Measurements from ENCODE around the gene STX8.

The STX8 gene

GRCh38 chr17:9339958-9340357 is 235.7 kb downstream of the STX8 start:
- no peak for TF ChIP-seq POLR2AphosphoS5 (IDR thresholded peaks at IDR 0.05; ENCODE audit: low read depth, low read length)
- TF ChIP-seq FOXP2 (optimal IDR thresholded peaks at IDR 0.05; ENCODE audit: borderline replicate concordance, extremely low read depth, extremely low read length, insufficient read depth) = no peak
- TF ChIP-seq SIN3A (IDR thresholded peaks at IDR 0.05; ENCODE audit: borderline replicate concordance, insufficient read depth, low read length) = no peak
- TF ChIP-seq TAF1 (IDR thresholded peaks at IDR 0.05; ENCODE audit: borderline replicate concordance, insufficient read depth, low read length) = no peak
- no peak for TF ChIP-seq REST (IDR thresholded peaks at IDR 0.05; ENCODE audit: insufficient read depth in 1 of 2, low read depth in 2 of 2, low read length in 2 of 2)

DNA sequence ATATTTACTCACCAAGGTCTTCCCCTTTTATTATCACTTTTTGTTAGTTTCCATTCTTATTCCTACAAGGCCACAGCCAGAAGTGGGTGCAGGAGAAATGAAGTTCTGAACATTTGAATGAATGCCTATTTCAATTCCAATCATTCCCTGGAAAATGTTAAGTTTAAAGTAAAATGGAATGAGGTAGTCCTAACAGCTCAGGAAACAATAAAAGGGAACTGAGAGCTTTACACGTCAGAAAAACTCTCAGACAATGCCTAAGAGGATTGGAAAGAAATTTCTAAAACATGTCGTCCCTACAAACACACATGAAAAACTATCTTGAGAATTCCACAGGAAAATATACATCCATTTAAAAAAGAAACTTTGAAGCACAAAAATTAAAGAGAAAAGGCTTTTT is 238.8 kb downstream of the STX8 start:
- no peak for TF ChIP-seq TAF1 (IDR thresholded peaks at IDR 0.05; ENCODE audit: borderline replicate concordance, insufficient read depth, low read length)
- no peak for TF ChIP-seq SIN3A (IDR thresholded peaks at IDR 0.05; ENCODE audit: borderline replicate concordance, insufficient read depth, low read length)
- TF ChIP-seq REST (IDR thresholded peaks at IDR 0.05; ENCODE audit: insufficient read depth in 1 of 2, low read depth in 2 of 2, low read length in 2 of 2) = no peak
- no peak for TF ChIP-seq FOXP2 (optimal IDR thresholded peaks at IDR 0.05; ENCODE audit: borderline replicate concordance, extremely low read depth, extremely low read length, insufficient read depth)
- no peak for TF ChIP-seq POLR2AphosphoS5 (IDR thresholded peaks at IDR 0.05; ENCODE audit: low read depth, low read length)

DNA sequence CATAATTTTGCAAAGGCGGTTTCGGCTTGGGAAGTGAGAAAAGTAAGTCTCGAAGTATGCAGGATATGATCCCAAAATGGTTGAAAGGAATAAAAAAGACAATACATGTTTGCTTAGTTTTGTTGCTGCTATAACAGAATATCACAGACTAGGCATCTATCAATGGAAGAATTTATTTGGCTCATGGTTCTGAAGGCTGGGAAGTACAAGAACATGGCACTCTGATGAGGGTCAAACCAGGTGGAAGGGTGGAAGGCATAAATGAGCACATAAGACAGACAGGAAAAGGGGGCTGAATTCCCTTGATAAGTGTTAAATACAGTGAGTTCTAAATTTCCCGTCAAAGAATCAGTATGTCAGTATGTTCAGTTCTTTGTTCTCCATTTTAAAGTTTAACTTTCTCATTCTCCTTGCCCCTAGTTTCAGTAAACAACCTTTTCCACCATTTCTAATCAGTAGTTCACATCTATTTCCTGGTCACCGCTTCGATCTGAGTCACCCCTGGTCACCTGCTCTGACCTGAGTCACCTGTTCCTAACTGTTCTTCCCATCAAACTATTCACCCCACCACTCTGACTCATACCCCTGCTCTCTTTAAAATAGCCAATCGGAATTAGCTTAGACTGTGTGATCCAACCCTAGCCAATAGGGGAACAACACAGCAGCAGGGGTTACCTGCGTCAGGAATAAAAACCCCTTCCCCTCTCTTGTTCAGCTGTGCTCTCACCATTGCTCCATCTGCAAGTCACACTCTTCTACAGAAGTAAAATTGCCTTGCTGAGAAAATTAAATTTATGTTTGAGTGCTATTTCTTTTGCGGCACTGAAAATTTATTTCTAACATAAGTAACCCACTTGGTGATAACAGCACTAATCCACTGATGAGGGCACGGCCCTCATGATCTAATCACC is 240.8 kb downstream of the STX8 start:
- no peak for TF ChIP-seq FOXP2 (optimal IDR thresholded peaks at IDR 0.05; ENCODE audit: borderline replicate concordance, extremely low read depth, extremely low read length, insufficient read depth)
- no peak for TF ChIP-seq SIN3A (IDR thresholded peaks at IDR 0.05; ENCODE audit: borderline replicate concordance, insufficient read depth, low read length)
- no peak for TF ChIP-seq REST (IDR thresholded peaks at IDR 0.05; ENCODE audit: insufficient read depth in 1 of 2, low read depth in 2 of 2, low read length in 2 of 2)
- TF ChIP-seq TAF1 (IDR thresholded peaks at IDR 0.05; ENCODE audit: borderline replicate concordance, insufficient read depth, low read length) = no peak
- TF ChIP-seq POLR2AphosphoS5 (IDR thresholded peaks at IDR 0.05; ENCODE audit: low read depth, low read length) = no peak

DNA sequence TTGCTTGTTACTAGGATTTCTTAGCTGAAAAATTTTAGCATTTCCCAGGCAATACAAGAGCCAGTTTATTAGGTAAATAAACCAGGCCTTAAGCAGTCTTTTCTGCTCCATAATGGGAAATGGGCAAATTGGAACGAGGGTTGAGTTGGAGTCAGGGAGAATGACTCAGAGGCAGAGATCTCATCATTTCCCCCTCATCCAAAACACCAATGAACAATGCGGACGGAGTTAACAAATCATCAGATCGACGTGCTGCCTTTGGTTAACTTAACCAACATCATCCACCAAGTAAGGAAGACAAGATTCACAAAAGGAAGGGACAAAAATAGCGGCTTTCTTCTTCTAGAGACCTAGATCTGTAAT is 243.5 kb downstream of the STX8 start:
- TF ChIP-seq SIN3A (IDR thresholded peaks at IDR 0.05; ENCODE audit: borderline replicate concordance, insufficient read depth, low read length) = no peak
- TF ChIP-seq POLR2AphosphoS5 (IDR thresholded peaks at IDR 0.05; ENCODE audit: low read depth, low read length) = no peak
- no peak for TF ChIP-seq TAF1 (IDR thresholded peaks at IDR 0.05; ENCODE audit: borderline replicate concordance, insufficient read depth, low read length)

- TF ChIP-seq FOXP2 (optimal IDR thresholded peaks at IDR 0.05; ENCODE audit: borderline replicate concordance, extremely low read depth, extremely low read length, insufficient read depth) (no peak), TAF1 (IDR thresholded peaks at IDR 0.05; ENCODE audit: borderline replicate concordance, insufficient read depth, low read length) (no peak), POLR2AphosphoS5 (IDR thresholded peaks at IDR 0.05; ENCODE audit: low read depth, low read length) (no peak), REST (IDR thresholded peaks at IDR 0.05; ENCODE audit: insufficient read depth in 1 of 2, low read depth in 2 of 2, low read length in 2 of 2) (no peak), SIN3A (IDR thresholded peaks at IDR 0.05; ENCODE audit: borderline replicate concordance, insufficient read depth, low read length) (no peak)
Observed at GRCh38 chr17:9331279-9332131, 244.1 kb downstream of the STX8 start.
